ENCODE data around the gene FOXN4.

FOXN4 gene

DNA sequence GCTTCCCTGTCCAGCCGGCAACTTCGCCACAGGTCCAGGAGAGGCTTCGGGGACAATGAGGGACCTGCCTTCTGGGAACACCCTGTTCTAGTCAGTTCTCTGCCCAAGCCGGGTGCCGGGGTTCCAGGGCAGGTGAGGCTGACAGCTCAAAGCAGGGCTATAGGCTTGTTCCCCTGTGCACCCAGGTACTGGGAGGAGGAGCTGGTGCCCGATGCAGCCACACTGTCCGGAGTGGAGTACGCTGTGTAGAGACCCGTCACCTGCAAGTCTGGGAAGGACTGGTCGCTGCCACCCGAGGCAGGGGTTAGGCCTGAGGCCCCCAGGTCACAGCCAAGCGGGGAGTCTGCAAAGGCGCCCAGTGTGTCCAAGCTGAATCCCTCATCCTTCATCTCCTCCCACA, 29.6 kb downstream of the FOXN4 start:
- H3K36me3 Mint-ChIP-seq = no peaks in the 10 kb centered on the region
- CTCF ChIA-PET = no interaction called here
- no peak overlapping the region for H3K4me3 Mint-ChIP-seq
- peaks cover 13% of the 10 kb centered on the region for H3K27me3 Mint-ChIP-seq
- no peak for DNase-seq
- H3K27ac Mint-ChIP-seq = no peak overlapping the region
- no peaks in the 10 kb centered on the region for H3K9me3 Mint-ChIP-seq
- peaks cover 6% of the 10 kb centered on the region for H3K4me1 Mint-ChIP-seq

DNA sequence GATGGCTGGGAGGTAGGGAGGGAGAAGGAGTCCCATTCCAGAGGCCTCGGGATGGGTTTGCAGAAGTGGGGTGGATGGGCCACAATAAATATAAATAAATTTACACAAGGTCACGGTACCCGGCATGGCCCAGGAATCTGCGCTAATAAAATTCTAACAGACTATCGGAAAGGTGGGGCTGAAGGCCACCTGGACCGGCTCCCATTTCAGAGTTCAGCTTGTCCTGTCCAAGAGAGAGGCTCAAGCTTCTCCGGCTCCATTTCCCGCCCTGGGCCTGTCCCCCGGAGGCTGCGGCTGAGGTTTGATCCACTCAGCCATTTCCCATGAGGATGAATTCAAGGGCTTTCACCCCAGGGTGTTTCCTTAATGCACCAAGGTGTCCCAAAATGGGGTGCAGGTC, 30.2 kb downstream of the FOXN4 start:
- peaks cover 6% of the 10 kb centered on the region for H3K4me1 Mint-ChIP-seq
- CTCF ChIA-PET = interaction anchor here (1.1 kb wide), 1 partner anchor 13 kb away, joined by 3 read pairs; no protein-coding TSS in a partner anchor

DNA sequence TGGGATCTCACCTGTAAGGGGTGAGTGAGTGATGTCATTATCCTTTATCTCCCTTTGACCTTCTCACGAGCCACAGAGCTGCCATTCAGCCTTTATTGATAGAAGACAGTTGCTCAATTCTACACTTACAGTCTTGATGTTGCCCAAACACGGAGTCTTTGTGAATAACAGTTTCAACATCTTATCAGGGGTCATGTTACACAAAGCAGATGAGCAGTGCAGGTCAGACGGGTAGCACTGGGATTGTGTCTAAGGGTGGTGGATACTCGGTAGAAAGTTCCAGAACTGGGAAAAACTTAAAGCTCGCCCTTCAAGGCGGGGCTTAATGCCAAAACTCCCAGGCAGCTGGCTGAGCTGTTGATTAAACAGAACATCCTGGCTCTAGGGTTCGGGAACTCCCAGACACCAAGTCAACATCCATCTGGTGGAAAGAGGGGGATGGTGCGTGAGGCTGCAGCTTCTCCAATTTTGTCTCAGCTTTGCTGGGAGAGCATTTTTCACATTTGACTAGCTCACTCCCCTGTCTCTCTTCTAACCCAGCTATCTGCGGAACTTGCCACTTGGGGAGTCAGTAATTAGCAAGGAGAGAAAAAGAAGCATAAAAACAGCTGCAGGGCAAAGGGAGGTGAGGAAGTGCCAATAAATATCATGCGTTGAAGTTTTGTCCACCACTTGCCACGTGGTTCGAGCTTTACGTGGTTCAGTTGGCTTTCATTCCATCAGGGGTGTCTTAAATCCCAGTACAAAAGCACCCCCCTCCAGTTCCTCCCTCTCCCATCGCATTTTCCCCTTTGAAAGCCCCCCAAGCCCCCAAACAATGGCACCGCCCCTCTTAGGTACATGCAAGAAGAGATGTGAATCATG, 31.0 kb downstream of the FOXN4 start:
- H3K27ac Mint-ChIP-seq = no peak overlapping the region
- H3K4me1 Mint-ChIP-seq = peaks cover 6% of the 10 kb centered on the region
- CTCF ChIA-PET = interaction anchor here (1.1 kb wide), 1 partner anchor 12 kb away, joined by 3 read pairs; no protein-coding TSS in a partner anchor
- peaks cover 26% of the 10 kb centered on the region for H3K27me3 Mint-ChIP-seq
- H3K4me3 Mint-ChIP-seq = no peak overlapping the region
- H3K9me3 Mint-ChIP-seq = no peaks in the 10 kb centered on the region
- no peaks in the 10 kb centered on the region for H3K36me3 Mint-ChIP-seq
- no peak for DNase-seq

More for the DNA sequence above, 30.2 kb downstream of the FOXN4 start:
- H3K4me3 Mint-ChIP-seq = no peak overlapping the region
- peaks cover 19% of the 10 kb centered on the region for H3K27me3 Mint-ChIP-seq
- no peak overlapping the region for H3K27ac Mint-ChIP-seq
- H3K36me3 Mint-ChIP-seq = no peaks in the 10 kb centered on the region
- H3K9me3 Mint-ChIP-seq = no peaks in the 10 kb centered on the region
- no peak for DNase-seq

DNA sequence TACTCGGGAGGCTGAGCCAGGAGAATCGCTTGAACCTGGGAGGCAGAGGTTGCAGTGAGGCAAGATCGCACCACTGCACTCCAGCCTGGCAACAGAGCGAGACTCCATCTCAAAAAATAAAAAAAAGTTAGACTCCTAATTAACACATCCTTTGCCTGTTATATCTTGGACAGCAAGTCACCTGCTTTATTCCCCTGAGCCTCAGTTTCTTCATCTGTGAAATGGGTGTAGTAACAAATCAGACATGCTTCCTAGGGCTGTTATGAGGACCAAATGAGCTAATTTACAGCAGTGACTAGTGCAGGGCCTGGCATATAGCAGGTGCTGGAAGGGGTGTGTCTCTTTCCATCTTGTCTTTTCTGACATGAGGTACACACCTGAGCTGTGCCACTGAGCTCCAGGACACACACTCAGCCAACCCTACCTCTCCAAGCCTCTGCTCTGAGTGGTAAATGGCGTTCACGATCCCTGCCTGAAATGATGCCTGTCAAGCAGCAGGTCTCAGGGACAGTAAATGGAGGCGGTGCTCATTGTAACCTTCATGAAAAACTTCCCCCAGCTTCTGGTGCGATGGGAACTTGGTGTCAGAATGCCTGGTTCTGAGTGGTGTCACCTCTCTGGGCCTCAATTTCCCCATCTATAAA, 31.7 kb downstream of the FOXN4 start:
- H3K4me3 Mint-ChIP-seq = no peak overlapping the region
- H3K4me1 Mint-ChIP-seq = peaks cover 6% of the 10 kb centered on the region
- no peaks in the 10 kb centered on the region for H3K9me3 Mint-ChIP-seq
- no peak for DNase-seq
- CTCF ChIA-PET = no interaction called here
- H3K27me3 Mint-ChIP-seq = peaks cover 27% of the 10 kb centered on the region
- no peak overlapping the region for H3K27ac Mint-ChIP-seq
- H3K36me3 Mint-ChIP-seq = no peaks in the 10 kb centered on the region

DNA sequence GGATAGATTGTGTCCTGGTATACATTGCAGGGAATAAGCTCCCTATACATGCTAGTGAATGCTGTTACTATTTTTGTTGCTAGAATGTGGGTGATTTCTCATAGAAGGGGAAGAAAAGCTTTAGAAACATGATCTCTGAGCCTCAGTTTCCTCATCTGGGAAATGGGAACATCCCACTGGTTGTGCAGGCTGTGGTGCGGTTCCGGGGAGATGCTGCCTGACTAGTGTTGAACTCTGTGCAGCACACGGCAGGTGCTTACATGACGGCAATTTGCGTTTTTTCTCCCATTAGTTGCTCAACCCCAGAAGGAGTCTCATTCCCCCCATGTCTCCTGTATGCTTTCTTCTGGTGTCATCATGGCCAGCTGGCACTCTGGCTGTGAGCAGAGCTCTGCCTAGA, 32.9 kb downstream of the FOXN4 start:
- Mint-ChIP-seq H3K36me3 (no peaks in the 10 kb centered on the region), H3K9me3 (no peaks in the 10 kb centered on the region), H3K4me3 (no peak overlapping the region), H3K4me1 (peaks cover 6% of the 10 kb centered on the region), H3K27me3 (peaks cover 33% of the 10 kb centered on the region), H3K27ac (no peak overlapping the region)
- DNase-seq = no peak
- CTCF ChIA-PET = no interaction called here

DNA sequence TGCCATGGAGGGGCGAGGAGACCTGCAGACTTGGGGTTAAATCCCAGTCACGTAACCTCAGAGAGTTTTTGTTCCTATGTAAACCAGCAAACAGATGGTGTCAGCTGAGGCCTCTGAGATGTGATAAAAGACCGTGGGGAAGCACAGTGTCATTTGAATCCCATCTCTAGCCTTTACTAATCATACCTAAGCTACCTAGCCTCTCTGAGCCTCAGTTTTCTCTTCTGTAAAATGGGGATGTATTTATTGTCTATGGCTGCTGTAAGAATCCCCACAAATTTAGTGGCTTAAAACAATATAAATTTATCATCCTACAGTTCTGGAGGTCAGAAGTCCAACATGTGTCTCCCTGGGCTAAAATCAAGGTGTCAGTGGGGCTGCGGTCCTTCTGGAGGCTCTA, 33.9 kb downstream of the FOXN4 start:
- no peak for DNase-seq
- Mint-ChIP-seq H3K36me3 (no peaks in the 10 kb centered on the region), H3K4me1 (peaks cover 6% of the 10 kb centered on the region), H3K4me3 (no peak overlapping the region), H3K27ac (no peak overlapping the region), H3K27me3 (peaks cover 34% of the 10 kb centered on the region), H3K9me3 (no peaks in the 10 kb centered on the region)
- CTCF ChIA-PET = interaction anchor here (0.7 kb wide), 1 partner anchor 112 kb away, joined by 3 read pairs; no protein-coding TSS in a partner anchor

DNA sequence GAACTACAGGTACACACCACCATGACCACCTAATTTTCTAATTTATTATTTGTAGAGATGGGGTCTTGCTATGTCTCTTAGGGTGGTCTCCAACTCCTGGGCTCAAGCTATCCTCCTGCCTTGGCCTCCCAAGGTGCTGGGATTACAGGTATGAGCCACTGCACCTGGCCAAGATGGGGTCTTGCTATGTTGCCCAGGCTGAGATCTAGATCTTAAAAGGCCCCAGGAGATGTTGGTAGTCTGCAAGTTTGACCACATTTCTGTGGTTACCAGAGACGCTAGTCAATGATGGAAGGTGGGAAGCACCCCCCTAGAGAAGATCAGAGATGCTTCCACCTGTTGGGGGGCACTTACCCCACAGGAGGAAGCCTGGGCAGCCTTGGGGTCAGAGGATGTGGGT, 34.7 kb downstream of the FOXN4 start:
- no peak overlapping the region for H3K27ac Mint-ChIP-seq
- H3K9me3 Mint-ChIP-seq = no peaks in the 10 kb centered on the region
- H3K4me1 Mint-ChIP-seq = peaks cover 6% of the 10 kb centered on the region
- H3K27me3 Mint-ChIP-seq = peaks cover 36% of the 10 kb centered on the region
- H3K4me3 Mint-ChIP-seq = no peak overlapping the region
- no peak for DNase-seq
- CTCF ChIA-PET = no interaction called here
- no peaks in the 10 kb centered on the region for H3K36me3 Mint-ChIP-seq

DNA sequence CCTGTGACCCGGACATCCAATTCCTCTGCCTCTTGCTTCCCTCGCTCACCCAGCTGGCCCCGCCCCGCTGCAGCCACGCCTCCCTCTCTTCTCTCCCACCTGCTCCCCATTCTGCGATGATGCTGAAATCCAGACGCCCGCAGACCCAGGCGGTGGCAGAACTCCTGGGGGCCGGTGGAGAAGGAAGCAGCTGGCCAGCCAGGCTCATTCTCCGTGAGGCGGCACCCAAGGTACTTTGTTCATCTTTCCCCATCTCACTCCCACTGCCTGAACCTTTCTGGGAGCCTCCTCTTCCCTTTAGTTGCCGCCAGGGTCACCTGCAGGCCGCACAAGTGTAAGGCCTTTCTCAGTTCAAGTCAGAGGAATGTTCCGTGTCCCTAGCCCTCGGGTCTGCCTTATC, 35.7 kb downstream of the FOXN4 start:
- Mint-ChIP-seq H3K9me3 (no peaks in the 10 kb centered on the region), H3K36me3 (no peaks in the 10 kb centered on the region), H3K4me1 (peaks cover 6% of the 10 kb centered on the region), H3K4me3 (no peak overlapping the region), H3K27me3 (peaks cover 33% of the 10 kb centered on the region), H3K27ac (no peak overlapping the region)
- DNase-seq = no peak
- CTCF ChIA-PET = no interaction called here

DNA sequence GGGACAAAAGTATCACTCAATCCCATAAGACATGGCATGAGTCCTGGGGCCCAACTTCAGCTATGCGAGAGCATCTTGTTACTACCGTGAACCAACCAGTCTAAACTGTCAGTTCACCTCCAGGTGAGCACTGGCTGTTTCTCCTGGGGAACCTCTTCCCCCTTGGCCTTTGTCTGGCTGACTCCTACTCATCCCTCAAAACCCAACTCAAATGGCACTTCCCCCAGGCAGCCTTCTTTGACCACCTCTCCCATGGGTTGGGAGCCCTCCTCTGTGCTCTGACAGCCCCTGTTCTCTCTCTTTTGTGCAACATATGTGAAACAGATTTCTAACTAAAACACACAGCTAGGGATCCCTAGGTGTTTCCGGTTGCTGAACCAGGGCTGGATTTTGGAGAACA, 37.7 kb downstream of the FOXN4 start:
- Mint-ChIP-seq H3K36me3 (no peaks in the 10 kb centered on the region), H3K9me3 (no peaks in the 10 kb centered on the region), H3K27me3 (peaks cover 33% of the 10 kb centered on the region), H3K4me3 (no peak overlapping the region), H3K27ac (no peak overlapping the region), H3K4me1 (peaks cover 1% of the 10 kb centered on the region)
- no peak for DNase-seq
- CTCF ChIA-PET = no interaction called here

DNA sequence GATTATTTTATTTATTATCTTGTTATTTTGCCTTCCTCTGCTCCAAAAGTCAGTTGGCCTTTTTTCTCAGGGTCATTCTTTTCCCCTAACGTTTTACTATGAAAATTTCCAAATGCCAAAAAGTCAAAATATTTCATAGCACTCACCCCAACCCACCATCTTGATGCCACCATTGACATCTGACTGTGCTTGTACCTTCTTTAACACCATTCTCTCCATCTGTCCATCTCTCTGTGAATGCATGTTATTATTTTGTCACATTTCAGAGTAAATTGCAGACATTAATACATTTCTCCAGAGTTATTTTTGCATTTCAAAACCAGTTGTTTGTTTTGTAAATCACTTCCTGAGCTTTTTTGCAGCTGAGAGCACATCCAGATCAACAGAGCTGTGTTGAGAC, 38.6 kb downstream of the FOXN4 start:
- Mint-ChIP-seq H3K27me3 (peaks cover 32% of the 10 kb centered on the region), H3K4me3 (no peak overlapping the region), H3K36me3 (no peaks in the 10 kb centered on the region), H3K4me1 (no peaks in the 10 kb centered on the region), H3K9me3 (no peaks in the 10 kb centered on the region), H3K27ac (no peak overlapping the region)
- CTCF ChIA-PET = no interaction called here
- DNase-seq = no peak

DNA sequence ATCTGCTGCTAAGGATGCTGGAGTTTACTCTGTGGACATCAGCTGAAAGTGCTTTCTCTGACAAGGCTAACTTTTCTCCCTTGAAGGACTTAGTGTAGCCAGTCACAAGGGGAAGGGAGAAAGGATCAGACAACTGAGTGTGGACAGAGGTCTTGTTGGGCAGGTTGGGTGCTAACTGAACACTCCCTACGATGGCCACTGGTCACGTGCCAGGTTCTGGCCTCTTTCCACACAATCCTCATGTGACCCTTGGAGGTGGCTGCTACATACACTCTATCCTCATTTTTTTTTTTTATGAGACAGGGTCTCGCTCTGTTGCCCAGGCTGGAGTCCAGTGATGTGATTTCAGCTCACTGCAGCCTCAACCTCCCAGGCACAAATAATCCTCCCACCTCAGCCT, 39.7 kb downstream of the FOXN4 start:
- Mint-ChIP-seq H3K4me3 (no peak overlapping the region), H3K4me1 (no peaks in the 10 kb centered on the region), H3K36me3 (no peaks in the 10 kb centered on the region), H3K27me3 (peaks cover 23% of the 10 kb centered on the region), H3K9me3 (no peaks in the 10 kb centered on the region), H3K27ac (no peak overlapping the region)
- no peak for DNase-seq
- CTCF ChIA-PET = interaction anchor here (1.2 kb wide), 1 partner anchor 116 kb away, joined by 3 read pairs; no protein-coding TSS in a partner anchor

DNA sequence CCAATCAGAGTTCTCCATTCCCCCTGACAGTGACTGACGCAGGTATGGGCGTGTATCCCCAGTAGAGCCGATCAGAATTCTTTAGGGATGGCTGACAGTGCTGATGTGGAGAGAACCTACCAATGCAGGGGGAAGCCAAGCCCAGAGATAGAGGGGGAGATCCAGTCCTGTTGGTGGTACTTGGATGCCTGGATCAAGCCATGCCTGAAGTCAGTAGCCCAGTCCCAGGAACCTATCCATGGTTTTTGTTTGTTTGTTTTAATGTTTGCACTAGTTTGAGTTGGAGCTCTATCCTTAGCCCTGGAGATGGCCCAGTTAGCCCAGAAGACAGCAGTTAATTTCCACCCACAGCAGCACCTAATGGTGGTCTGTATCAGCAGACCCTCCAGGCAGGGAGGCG, 40.2 kb downstream of the FOXN4 start:
- no peak for DNase-seq
- Mint-ChIP-seq H3K27ac (no peak overlapping the region), H3K4me1 (no peaks in the 10 kb centered on the region), H3K9me3 (no peaks in the 10 kb centered on the region), H3K27me3 (peaks cover 18% of the 10 kb centered on the region), H3K4me3 (no peak overlapping the region), H3K36me3 (no peaks in the 10 kb centered on the region)
- CTCF ChIA-PET = interaction anchor here (1.2 kb wide), 1 partner anchor 117 kb away, joined by 3 read pairs; no protein-coding TSS in a partner anchor

DNA sequence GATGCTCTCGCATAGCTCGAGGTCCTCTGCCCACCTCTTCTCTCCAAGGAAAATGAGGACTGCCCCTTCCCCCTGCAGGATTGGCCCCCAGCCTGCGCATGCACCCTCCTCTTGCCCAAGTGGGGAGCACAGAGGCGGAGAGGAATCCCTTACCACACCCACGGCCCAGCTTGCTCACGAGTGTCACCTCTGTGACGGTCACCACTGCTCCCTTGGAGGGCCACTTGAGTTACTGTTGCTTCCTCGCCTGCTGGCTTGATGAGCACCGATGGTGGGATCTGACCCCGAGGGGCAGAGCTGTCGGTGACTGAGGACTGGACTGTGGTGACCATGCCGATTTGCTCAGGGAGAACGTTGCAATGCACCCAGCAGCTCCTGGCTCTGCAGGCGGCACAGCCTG, 41.7 kb downstream of the FOXN4 start:
- Mint-ChIP-seq H3K27ac (no peak overlapping the region), H3K27me3 (peaks cover 11% of the 10 kb centered on the region), H3K9me3 (no peaks in the 10 kb centered on the region), H3K4me1 (no peaks in the 10 kb centered on the region), H3K36me3 (peaks cover 2% of the 10 kb centered on the region), H3K4me3 (no peak overlapping the region)
- CTCF ChIA-PET = no interaction called here
- DNase-seq = no peak

DNA sequence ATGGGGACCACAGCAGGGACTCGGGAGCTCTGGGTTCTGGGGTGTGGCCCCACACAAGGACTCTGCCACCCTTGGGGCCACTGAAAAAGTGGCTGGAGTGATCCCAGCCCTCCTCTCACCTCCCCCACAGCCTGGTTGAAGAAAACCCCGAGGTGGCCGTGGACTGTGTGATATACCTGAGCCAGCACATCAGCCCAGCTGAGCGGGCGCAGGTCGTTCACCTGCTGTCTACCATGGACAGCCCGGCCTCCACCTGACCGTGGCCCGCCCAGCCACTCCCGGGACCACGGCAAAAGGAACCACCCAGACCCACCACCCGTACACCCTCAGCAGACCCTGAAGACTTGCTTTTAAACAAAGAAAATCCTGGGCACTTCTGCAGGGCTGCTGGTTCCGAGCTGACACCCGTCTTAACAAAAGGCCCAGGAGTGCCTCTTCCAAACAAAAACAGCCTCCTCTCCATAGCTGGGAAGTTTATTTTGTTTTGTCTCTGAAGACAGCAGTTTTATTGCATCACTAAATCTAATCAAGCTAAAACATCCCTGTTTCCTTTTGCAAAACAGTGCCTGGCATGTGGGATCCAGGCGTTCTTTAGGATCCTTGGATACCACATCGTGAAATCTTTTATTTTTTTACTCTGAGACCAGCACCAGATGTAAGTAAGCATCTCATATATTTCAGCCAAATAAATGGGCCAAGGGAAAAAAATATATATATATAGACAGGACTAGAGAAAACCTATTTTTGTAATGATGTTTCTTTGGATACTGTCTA, 42.8 kb downstream of the FOXN4 start:
- Mint-ChIP-seq H3K27me3 (peaks cover 6% of the 10 kb centered on the region), H3K4me1 (no peaks in the 10 kb centered on the region), H3K27ac (no peak overlapping the region), H3K36me3 (peaks cover 2% of the 10 kb centered on the region), H3K9me3 (no peaks in the 10 kb centered on the region), H3K4me3 (no peak overlapping the region)
- CTCF ChIA-PET = interaction anchor here (1.1 to 1.9 kb wide), 3 partner anchors 12 to 121 kb away, joined by 3 to 7 read pairs (median 6); no protein-coding TSS in a partner anchor
- DNase-seq = no peak

All from activated naive CD4-positive, alpha-beta T cell treated with anti-CD3 and anti-CD28 coated beads, Interleukin-2, amount 10 ng/mL, durations not matched to agents 7 days and 5 days (primary cell).